HG03039 (cell line): Measurements from ENCODE around the gene CHRDL2.
"Not testable (repeated sequence)": the region's sequence is repeated elsewhere in the genome, so short reads cannot be mapped to it uniquely, and the experiment has no call there.

ENCODE experiments used
- ATAC-seq: cut with Tn5 transposase; IDR thresholded peaks from one replicate; pipeline ENCODE4 v1.9.1; 2021; ENCODE audit warnings: mild to moderate bottlenecking, moderate library complexity; ENCODE audit not compliant: unreplicated experiment

Gene CHRDL2

GRCh38 chr11:74673693-74674360, 57.4 kb downstream of the CHRDL2 start:
- no peak for ATAC-seq

DNA sequence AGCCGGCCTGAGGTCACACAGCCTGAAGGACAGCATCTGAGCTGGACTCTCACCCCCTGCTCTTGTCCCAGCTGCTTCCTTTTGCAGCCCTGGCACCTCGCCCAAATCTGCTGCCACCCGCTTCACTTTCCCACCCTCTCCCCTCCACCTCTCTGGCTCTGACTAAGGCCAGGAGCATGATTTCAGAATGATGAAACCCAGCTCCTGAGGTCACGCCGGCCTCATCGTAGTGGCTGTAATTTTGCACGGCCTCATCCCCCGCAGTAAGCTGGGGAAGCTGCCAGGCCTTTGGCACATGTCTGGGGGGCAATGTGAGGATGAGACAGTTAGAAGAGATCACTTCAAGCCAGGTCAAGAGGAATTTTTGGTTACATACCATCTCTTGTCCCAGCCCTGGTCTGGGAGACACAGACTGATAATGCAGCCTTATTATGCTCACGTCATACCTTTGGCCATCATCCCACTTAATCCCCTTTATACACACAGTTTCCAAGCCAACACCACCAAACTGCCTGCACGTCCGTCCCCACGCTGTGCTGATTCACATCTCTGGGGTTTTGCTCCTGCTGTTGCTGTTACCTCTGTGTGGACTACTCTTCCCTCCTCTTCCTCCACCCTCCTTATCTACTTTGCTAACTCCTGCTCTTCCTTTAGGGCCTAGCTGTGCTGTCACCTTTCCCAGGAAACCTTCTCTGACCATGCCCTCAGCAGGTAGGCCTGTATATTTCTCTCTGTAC, 58.1 kb downstream of the CHRDL2 start:
- ATAC-seq = no peak

DNA sequence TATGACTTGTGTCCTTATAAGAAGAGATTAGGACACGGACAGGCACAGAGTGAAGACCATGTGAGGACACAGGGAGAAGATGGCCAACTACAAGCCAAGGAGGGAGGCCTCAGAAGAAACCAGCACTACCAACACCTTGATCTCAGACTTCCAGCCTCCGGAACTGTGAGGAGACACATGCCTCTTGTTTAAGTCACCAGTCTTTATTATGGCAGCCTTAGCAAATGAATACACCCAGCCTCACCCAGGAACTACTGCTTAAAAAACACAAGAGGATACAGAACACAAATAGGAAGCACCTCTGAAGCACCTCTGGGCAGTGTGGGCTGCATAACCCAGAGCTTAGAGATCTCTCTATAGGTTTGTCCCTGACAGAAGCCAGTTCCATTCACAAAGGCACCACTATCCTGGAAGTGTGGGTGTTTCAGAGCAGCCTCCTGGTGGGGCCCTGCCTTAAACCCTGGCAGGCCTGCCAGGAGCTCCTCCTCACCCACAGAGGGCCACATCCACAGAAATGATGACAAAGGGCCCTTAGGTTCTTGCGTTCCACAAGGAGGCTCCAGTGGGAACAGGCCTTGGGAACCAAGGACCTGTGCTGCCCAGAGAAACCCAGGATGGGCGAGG, 58.8 kb downstream of the CHRDL2 start:
- ATAC-seq = no peak

DNA sequence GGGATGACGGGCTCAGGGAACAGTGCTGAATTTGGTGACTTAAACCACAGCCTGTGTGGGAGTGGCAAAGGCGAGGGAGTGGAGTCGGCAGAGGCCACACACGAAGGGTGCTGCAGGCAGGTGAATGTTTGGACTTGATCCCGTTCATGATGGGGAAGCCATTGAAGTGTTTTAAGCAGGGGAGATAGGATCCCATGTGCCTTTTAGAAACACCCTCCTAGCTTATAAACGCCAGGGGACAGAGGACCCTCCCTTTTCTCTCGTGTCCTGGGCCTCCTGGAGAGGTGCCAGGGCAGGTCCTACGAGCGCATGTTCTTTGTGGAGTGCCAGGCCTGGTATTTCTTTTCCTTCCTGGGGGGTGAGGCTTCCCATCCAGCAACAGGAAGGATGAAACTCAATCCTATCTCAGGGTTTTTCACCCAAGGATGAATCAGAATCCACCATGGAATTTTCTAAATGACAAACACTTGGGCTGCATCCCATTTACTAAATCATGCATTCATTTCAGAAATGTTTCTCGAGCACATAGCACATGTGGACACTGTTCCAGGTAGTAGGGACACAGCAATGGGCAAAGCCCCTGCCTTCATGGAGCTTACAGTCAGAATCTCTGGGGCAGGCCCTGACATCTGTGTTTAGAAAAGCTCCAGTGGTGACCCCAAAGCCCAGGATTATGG, 59.6 kb downstream of the CHRDL2 start:
- no peak for ATAC-seq

DNA sequence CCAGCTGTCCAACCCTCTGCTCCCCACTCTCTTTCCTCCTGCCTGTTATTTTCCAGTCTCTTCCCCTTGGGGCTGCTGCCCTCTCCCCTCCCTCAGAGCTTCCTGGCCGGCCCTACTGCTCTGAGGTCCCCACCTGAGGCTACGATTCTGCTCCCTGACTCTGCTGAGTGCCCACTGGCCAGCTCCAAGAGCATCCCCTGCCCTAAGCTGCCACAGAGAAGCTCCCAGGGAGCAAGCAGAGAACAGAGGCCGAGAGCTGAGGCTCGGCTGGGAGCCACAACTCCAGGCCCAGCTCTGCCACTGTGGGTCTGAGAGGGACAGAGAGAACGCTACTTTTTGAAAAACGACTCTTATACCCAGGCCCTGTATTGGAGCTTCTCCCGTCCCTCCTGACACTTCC, 61.1 kb downstream of the CHRDL2 start:
- no peak for ATAC-seq

GRCh38 chr11:74669211-74670160, 61.7 kb downstream of the CHRDL2 start:
- ATAC-seq = no peak

- no peak for ATAC-seq
Measured at GRCh38 chr11:74663315-74663714, 67.9 kb downstream of the CHRDL2 start.

- ATAC-seq = no peak
Measured at GRCh38 chr11:74662487-74663103, 68.6 kb downstream of the CHRDL2 start.

DNA sequence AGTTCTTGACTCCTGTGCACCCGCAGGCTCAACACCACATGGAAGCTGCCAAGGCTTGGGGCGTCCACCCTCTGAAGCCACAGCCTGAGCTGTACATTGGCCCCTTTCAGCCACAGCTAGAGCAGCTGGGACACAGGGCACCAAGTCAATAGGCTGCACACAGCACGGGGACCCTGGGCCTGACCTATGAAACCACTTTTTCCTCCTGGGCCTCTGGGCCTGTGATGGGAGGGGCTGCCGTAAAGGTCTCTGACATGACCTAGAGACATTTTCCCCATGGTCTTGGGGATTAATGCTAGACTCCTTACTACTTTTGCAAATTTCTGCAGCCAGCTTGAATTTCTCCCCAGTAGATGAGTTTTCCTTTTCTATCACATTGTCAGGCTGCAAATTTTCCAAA, 72.1 kb downstream of the CHRDL2 start:
- not testable (repeated sequence) for ATAC-seq

- no peak for ATAC-seq
Measured at GRCh38 chr11:74654976-74655375, 76.2 kb downstream of the CHRDL2 start.

GRCh38 chr11:74650498-74650897, 80.7 kb downstream of the CHRDL2 start:
- no peak for ATAC-seq

GRCh38 chr11:74648894-74649293, 82.3 kb downstream of the CHRDL2 start:
- ATAC-seq = no peak

DNA sequence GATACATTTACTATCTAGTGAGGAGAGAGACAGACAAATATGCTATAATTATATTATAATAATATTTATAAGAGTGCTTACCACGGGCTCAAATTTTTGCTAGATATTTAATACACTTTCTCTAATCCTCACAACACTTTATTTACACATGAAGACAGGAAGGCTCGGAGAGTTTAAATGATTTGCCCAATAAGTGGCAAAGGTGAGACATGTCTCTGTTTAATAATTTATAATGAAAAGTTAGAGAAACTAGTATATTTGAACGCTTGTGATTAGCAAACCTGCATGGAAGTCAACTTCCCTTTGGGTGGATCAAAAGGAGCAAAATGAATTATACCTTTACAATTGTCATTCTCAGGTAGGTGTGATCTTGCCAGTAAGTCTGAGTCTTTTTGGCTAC, 83.4 kb downstream of the CHRDL2 start:
- ATAC-seq = no peak

DNA sequence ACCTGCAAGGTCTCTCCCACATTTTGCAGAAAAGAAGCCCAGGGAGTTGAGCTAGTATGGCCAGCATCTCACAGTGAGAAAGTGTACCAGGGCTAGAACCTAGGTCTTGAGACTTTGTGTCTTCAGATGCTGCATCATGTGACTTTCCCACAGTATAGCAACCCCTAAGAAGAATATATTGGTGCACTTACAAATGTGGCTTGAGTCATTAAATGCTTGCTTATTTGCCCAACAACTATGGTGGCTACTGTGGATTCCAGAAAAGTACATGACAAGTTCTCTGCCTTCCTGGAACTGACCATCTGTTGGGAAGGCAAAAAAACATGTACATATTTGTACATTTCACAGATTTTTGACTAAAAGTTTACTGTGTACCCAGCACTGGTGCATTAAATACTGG, 83.8 kb downstream of the CHRDL2 start:
- no peak for ATAC-seq

- ATAC-seq = no peak
Measured at GRCh38 chr11:74646954-74647353, 84.3 kb downstream of the CHRDL2 start.
